HL-60 (cell line): ENCODE results near the gene AKAP12.
"Not testable (repeated sequence)": the region's sequence is repeated elsewhere in the genome, so short reads cannot be mapped to it uniquely, and the experiment has no call there.

ENCODE experiments used
- DNase-seq, 2 experiments: peaks; one replicate each; pipeline ENCODE4 v3.0.0-alpha.2; 2010 to 2020; ENCODE audit warnings: low read depth in 1 of 2, low spot score in 1 of 2
- H3K27ac ChIP-seq: fragments of 250-450 bp; sonication (Bioruptor Pico); replicated peaks from 2 replicates; pipeline ENCODE4 v1.5.1; 2020; ENCODE audit warnings: mild to moderate bottlenecking, moderate library complexity
- H3K27me3 ChIP-seq: fragments of 250-450 bp; sonication (Bioruptor Pico); 2 replicates; pipeline ENCODE4 v1.5.1; 2021; ENCODE audit warnings: mild to moderate bottlenecking, moderate library complexity; ENCODE audit not compliant: insufficient read depth, poor library complexity, severe bottlenecking
- H3K4me3 ChIP-seq: replicated peaks from 2 replicates; pipeline ENCODE4 v1.5.1; 2011; ENCODE audit warnings: mild to moderate bottlenecking, control low read depth, low read length; ENCODE audit not compliant: insufficient read depth
- CTCF ChIP-seq: IDR thresholded peaks from one replicate; pipeline ENCODE4 v1.5.1; 2011; ENCODE audit warnings: low read length, control low read depth, inconsistent platforms; ENCODE audit not compliant: insufficient read depth
- GABPA ChIP-seq: IDR thresholded peaks from 2 replicates; pipeline ENCODE4 v1.6.1; 2012; ENCODE audit warnings: low read depth
- POLR2AphosphoS5 ChIP-seq: IDR thresholded peaks from 2 replicates; pipeline ENCODE4 v1.6.1; 2012; ENCODE audit warnings: low read depth
- REST ChIP-seq: IDR thresholded peaks from 2 replicates; pipeline ENCODE4 v1.6.1; 2012; ENCODE audit warnings: low read depth; ENCODE audit not compliant: insufficient replicate concordance
- SPI1 ChIP-seq: IDR thresholded peaks from 2 replicates; pipeline ENCODE4 v1.6.1; 2012; ENCODE audit warnings: low read depth, mild to moderate bottlenecking, borderline replicate concordance

AKAP12 gene

GRCh38 chr6:151340219-151340978 is 100.6 kb downstream of the AKAP12 start:
- H3K27me3 ChIP-seq: no peaks in the 10 kb centered on the region
- no peak overlapping the region for H3K27ac ChIP-seq
- no peak overlapping the region for H3K4me3 ChIP-seq
- no peak for DNase-seq
- TF ChIP-seq REST: no peak
- TF ChIP-seq SPI1: no peak
- TF ChIP-seq POLR2AphosphoS5: no peak
- no peak for TF ChIP-seq CTCF
- TF ChIP-seq GABPA: no peak

GRCh38 chr6:151341476-151342195 is 101.9 kb downstream of the AKAP12 start:
- DNase-seq: no peak
- no peak overlapping the region for H3K4me3 ChIP-seq

GRCh38 chr6:151342750-151343149 is 103.0 kb downstream of the AKAP12 start:
- H3K27ac ChIP-seq, H3K4me3 ChIP-seq: not testable (repeated sequence)

More at GRCh38 chr6:151341476-151342195, 101.9 kb downstream of the AKAP12 start:
- TF ChIP-seq CTCF: no peak
- no peak for TF ChIP-seq REST
- TF ChIP-seq SPI1: no peak
- no peak for TF ChIP-seq POLR2AphosphoS5
- TF ChIP-seq GABPA: no peak
- Histone ChIP-seq H3K27me3 (no peaks in the 10 kb centered on the region), H3K27ac (no peak overlapping the region)

GRCh38 chr6:151349651-151350270 is 110.0 kb downstream of the AKAP12 start:
- no peak for DNase-seq
- Histone ChIP-seq H3K4me3 (peak overlapping the region; percentile 34), H3K27ac (no peak overlapping the region), H3K27me3 (peaks cover 16% of the 10 kb centered on the region)
- TF ChIP-seq REST (peak; percentile 87), POLR2AphosphoS5 (no peak), CTCF (no peak)

More at GRCh38 chr6:151342750-151343149, 103.0 kb downstream of the AKAP12 start:
- not testable (repeated sequence) for DNase-seq, H3K27me3 ChIP-seq
